Adrenal gland (tissue), 12 donors: ENCODE results near the gene SPOCK1. TPM values are rescaled to one million over a fixed set of nuclear protein-coding genes. Genes with fewer than 3 reads are reported as not detected.

ENCODE experiments used
- DNase-seq, 7 donors: peaks; one replicate each; pipeline ENCODE4 v3.0.0-alpha.2; 2019 to 2020
- H3K27ac ChIP-seq, 5 donors: fragments of 200-600 bp; sonication (generic) in 4 of 5; 1 replicate in 3 of 5; 2 replicates in 2 of 5; pipeline versions ENCODE4 v1.5.1 to v1.8.0; 2016 to 2020; ENCODE audit warnings: mild to moderate bottlenecking in 1 of 5
- H3K27me3 ChIP-seq: fragments of 200-600 bp; 2 replicates; pipeline ENCODE4 v1.8.0; 2021
- H3K36me3 ChIP-seq, 2 donors: fragments of 200-600 bp; replicated peaks in 1 of 2; 1 replicate in 1 of 2; 2 replicates in 1 of 2; pipeline versions ENCODE4 v1.5.1 to v1.8.0; 2018 to 2022
- H3K4me1 ChIP-seq, 2 donors: fragments of 200-600 bp; replicated peaks in 1 of 2; 1 replicate in 1 of 2; 2 replicates in 1 of 2; pipeline versions ENCODE4 v1.5.1 to v1.8.0; 2018 to 2021
- H3K4me3 ChIP-seq, 4 donors: fragments of 200-600 bp; sonication (generic) in 3 of 4; one replicate each; pipeline ENCODE4 v1.5.1; 2016 to 2018
- H3K9me3 ChIP-seq, 3 donors: fragments of 200-600 bp; sonication (generic) in 1 of 3; replicated peaks in 1 of 3; 1 replicate in 2 of 3; 2 replicates in 1 of 3; pipeline versions ENCODE4 v1.5.1 to v1.8.0; 2016 to 2021
- CTCF ChIP-seq, 6 experiments: fragments of 450-650 bp in 4 of 6; fragments of 200-600 bp in 2 of 6; sonication (generic) in 1 of 6; IDR thresholded peaks; 1 replicate in 5 of 6; 2 replicates in 1 of 6; pipeline versions ENCODE4 v1.5.1 to v1.8.0; 2016 to 2021; ENCODE audit warnings: antibody characterized with exemption in 6 of 6, mild to moderate bottlenecking in 2 of 6, moderate library complexity in 1 of 6
- POLR2A ChIP-seq, 2 donors: fragments of 450-650 bp; IDR thresholded peaks; one replicate each; pipeline ENCODE4 v1.6.1; 2017; ENCODE audit warnings: antibody characterized with exemption in 2 of 2, mild to moderate bottlenecking in 2 of 2, moderate library complexity in 1 of 2
- WGBS, 4 donors: extraction: QIAGEN DNeasy Blood & Tissue Kit in 2 of 4; methylation state at CpG; one replicate each; pipeline versions ENCODE4 v1.1.5 to v1.1.7; 2013 to 2017; 5-methylcytosine and 5-hydroxymethylcytosine counted together
- intact Hi-C, 2 donors: fragments of 100-400 bp; cut with DNase I; formaldehyde crosslinking; loops; one replicate each; pipeline versions ENCODE4 v1.14.1 to v1.15.0; 2022 to 2023
- polyA plus RNA-seq, 3 donors: library from polyadenylated mRNA; stranded (reverse); fragments of 200-250 nt in 2 of 3; fragments of 350-450 nt in 1 of 3; fragmentation: Illumina TruSeq in 1 of 3; extraction: RNeasy Lipid Tissue Mini Kit (QIAGEN cat#74804) in 1 of 3; gene quantifications; one replicate each; pipeline ENCODE4 v1.2.3, GENCODE V29; 2013 to 2014
- total RNA-seq, 9 donors: library from RNA; depleted of rRNA in 4 of 9; stranded (reverse); fragments of >200 nt in 4 of 9; fragments of 120-200 nt in 1 of 9; fragmentation: NEBNext Ultra II Directional in 1 of 9; extraction: Animal tissue kit (Norgen Biotek cat#: 25700) in 1 of 9; gene quantifications; one replicate each; pipeline versions ENCODE4 v1.1.0 to v1.2.4, GENCODE V29; 2013 to 2023
- donor health status: healthy with polysubstance abuse.
- donor health status: Bipolar disorder and iron deficiency.
- donor health status: DM: yes; HTN: yes; CAD: no.
- donor health status: DM: no; HTN: no; CAD: no.
- donor health status: DM: no; HTN: no; CAD: no.
- donor health status: DM: yes; HTN: yes; CAD: no.

The SPOCK1 gene
- total and polyA plus RNA-seq, 12 donors = 5.4 to 102 (median 55.6) TPM

GRCh38 chr5:137098663-137099062 lies 400.5 kb downstream of the SPOCK1 start:
- intact Hi-C loops = no loop called here
- no peaks in the 10 kb centered on the region for H3K36me3 ChIP-seq
- WGBS, 4 donors = 87 to 96% (median 88%) methylated on average over 4 of the region's 4 CpGs
- DNase-seq = no peak
- no peak for TF ChIP-seq POLR2A (IDR thresholded peaks at IDR 0.05)
- TF ChIP-seq CTCF (IDR thresholded peaks at IDR 0.05) = no peak
- no peaks in the 10 kb centered on the region for H3K27me3 ChIP-seq
- H3K9me3 ChIP-seq = no peaks in the 10 kb centered on the region
- H3K4me1 ChIP-seq = no peaks in the 10 kb centered on the region
- no peak overlapping the region for H3K4me3 ChIP-seq
- no peak overlapping the region for H3K27ac ChIP-seq

GRCh38 chr5:137098238-137098637 lies 400.9 kb downstream of the SPOCK1 start:
- no peaks in the 10 kb centered on the region for H3K27me3 ChIP-seq
- TF ChIP-seq CTCF (IDR thresholded peaks at IDR 0.05) (no peak), POLR2A (IDR thresholded peaks at IDR 0.05) (no peak)
- H3K4me1 ChIP-seq = no peaks in the 10 kb centered on the region
- no peak for DNase-seq
- no peaks in the 10 kb centered on the region for H3K36me3 ChIP-seq
- H3K9me3 ChIP-seq = no peaks in the 10 kb centered on the region
- intact Hi-C loops = no loop called here
- no peak overlapping the region for H3K27ac ChIP-seq
- WGBS, 4 donors = 35 to 70% (median 41%) methylated on average over 1 of the region's 1 CpG
- no peak overlapping the region for H3K4me3 ChIP-seq

DNA sequence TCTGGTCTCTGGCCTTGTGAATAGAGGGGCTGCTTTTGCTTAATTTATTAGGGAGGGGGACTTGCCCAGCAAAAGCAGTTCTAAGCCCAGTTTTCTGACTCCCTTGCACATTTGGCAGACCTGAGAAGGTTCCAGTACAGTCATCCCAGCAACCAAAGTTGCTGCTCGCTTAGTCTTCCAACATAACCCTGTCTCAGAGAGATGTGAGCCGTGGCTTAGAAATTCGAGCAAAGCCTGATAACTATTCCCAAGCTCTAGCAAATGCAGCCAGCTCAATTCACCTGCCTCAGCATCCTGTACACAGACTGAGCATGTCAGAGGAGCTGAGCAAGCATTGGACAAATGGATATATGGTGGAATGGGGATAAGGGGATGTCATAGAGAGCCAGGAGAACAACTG lies 401.9 kb downstream of the SPOCK1 start:
- intact Hi-C loops = no loop called here
- TF ChIP-seq POLR2A (IDR thresholded peaks at IDR 0.05) (no peak), CTCF (IDR thresholded peaks at IDR 0.05) (no peak)
- DNase-seq = no peak
- no peak overlapping the region for H3K27ac ChIP-seq
- no peak overlapping the region for H3K4me3 ChIP-seq
- H3K4me1 ChIP-seq = no peaks in the 10 kb centered on the region
- no peaks in the 10 kb centered on the region for H3K9me3 ChIP-seq
- H3K27me3 ChIP-seq = no peaks in the 10 kb centered on the region
- WGBS, 4 donors = 77 to 100% (median 92%) methylated on average over 3 of the region's 3 CpGs
- no peaks in the 10 kb centered on the region for H3K36me3 ChIP-seq

DNA sequence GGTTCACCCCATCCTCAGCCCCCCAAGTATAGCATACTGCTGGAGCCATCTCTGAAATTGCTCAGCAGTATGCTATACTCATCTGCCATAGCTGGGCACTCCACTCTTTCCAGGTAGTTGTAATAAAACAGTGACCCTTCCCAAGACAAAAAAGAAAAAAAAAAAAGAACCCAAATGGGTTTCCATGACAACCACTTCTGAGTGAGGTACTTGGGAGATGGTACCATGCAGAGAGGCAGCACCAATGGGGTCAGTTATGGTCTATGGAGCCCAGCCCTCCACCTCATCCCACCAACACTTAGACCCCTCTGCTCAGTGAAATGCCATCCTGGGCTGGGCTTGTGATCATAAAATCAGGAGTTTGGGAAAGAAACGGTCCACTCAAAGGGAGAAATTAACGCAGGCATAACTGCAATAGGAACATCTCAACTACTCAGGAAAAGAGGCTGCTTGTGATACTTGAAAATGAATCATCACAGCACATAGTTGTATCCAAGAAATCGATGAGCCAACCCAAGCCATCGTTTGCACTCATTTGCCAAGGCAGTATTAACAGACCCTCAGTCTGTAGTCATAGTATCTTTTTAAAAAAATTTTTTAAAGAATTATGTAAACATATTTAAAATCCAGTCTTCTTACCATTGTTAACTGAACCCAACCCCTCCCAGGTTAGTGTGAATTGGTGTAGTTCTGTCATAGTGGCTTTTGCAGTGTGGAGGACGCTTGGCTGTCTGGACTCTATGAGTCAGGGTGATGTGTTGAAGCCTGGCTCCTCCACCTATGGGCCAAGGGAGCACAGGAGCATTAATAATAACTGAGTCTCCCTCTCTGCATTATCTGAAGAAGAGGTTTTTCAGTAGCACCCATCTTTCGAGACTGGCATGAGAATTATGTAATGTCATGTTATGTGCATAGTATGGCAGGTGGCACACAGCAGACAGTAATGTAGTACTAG lies 402.7 kb downstream of the SPOCK1 start:
- WGBS, 4 donors = 81 to 94% (median 87%) methylated on average over 6 of the region's 6 CpGs
- intact Hi-C loops = no loop called here
- Histone ChIP-seq H3K36me3 (no peaks in the 10 kb centered on the region), H3K27ac (no peak overlapping the region), H3K4me1 (no peaks in the 10 kb centered on the region), H3K9me3 (no peaks in the 10 kb centered on the region), H3K27me3 (no peaks in the 10 kb centered on the region), H3K4me3 (no peak overlapping the region)
- no peak for DNase-seq
- TF ChIP-seq POLR2A (IDR thresholded peaks at IDR 0.05) (no peak), CTCF (IDR thresholded peaks at IDR 0.05) (no peak)
